HL-60 (cell line): ENCODE data around the gene OR8D4.

ENCODE experiments used
- DNase-seq, 2 experiments: peaks; one replicate each; pipeline ENCODE4 v3.0.0-alpha.2; 2010 to 2020; ENCODE audit warnings: low read depth in 1 of 2, low spot score in 1 of 2
- H3K27ac ChIP-seq: fragments of 250-450 bp; sonication (Bioruptor Pico); replicated peaks from 2 replicates; pipeline ENCODE4 v1.5.1; 2020; ENCODE audit warnings: mild to moderate bottlenecking, moderate library complexity
- H3K27me3 ChIP-seq: fragments of 250-450 bp; sonication (Bioruptor Pico); 2 replicates; pipeline ENCODE4 v1.5.1; 2021; ENCODE audit warnings: mild to moderate bottlenecking, moderate library complexity; ENCODE audit not compliant: insufficient read depth, poor library complexity, severe bottlenecking
- H3K4me3 ChIP-seq: replicated peaks from 2 replicates; pipeline ENCODE4 v1.5.1; 2011; ENCODE audit warnings: mild to moderate bottlenecking, control low read depth, low read length; ENCODE audit not compliant: insufficient read depth
- GABPA ChIP-seq: IDR thresholded peaks from 2 replicates; pipeline ENCODE4 v1.6.1; 2012; ENCODE audit warnings: low read depth
- POLR2AphosphoS5 ChIP-seq: IDR thresholded peaks from 2 replicates; pipeline ENCODE4 v1.6.1; 2012; ENCODE audit warnings: low read depth
- SPI1 ChIP-seq: IDR thresholded peaks from 2 replicates; pipeline ENCODE4 v1.6.1; 2012; ENCODE audit warnings: low read depth, mild to moderate bottlenecking, borderline replicate concordance
- TF ChIP-seq, protein P1 (sequence below): IDR thresholded peaks from 2 replicates; pipeline ENCODE4 v1.6.1; 2012; ENCODE audit warnings: low read depth; ENCODE audit not compliant: insufficient replicate concordance
- TF ChIP-seq, protein P2 (sequence below): IDR thresholded peaks from one replicate; pipeline ENCODE4 v1.5.1; 2011; ENCODE audit warnings: low read length, control low read depth, inconsistent platforms; ENCODE audit not compliant: insufficient read depth

The OR8D4 gene

DNA sequence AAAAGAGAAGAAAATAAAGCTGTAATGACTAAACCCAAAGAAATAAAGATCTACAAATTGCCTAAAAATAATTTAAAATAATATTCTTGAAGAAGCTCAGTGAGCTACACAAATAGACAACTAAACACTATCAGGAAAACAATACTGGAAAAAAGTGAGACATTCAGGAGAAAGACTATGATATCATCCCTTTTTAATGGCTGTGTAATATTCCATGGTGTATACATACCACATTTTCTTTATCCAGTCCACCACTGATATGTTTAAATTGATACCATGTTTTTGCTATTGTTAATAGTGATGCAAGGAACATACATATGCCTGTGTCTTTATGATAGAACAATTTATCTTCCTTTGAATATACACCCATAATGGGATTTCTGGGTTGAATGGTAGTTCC lies 54.8 kb downstream of the OR8D4 start:
- TF ChIP-seq POLR2AphosphoS5 (no peak), GABPA (no peak), SPI1 (no peak)
- TF ChIP-seq, protein P1, sequence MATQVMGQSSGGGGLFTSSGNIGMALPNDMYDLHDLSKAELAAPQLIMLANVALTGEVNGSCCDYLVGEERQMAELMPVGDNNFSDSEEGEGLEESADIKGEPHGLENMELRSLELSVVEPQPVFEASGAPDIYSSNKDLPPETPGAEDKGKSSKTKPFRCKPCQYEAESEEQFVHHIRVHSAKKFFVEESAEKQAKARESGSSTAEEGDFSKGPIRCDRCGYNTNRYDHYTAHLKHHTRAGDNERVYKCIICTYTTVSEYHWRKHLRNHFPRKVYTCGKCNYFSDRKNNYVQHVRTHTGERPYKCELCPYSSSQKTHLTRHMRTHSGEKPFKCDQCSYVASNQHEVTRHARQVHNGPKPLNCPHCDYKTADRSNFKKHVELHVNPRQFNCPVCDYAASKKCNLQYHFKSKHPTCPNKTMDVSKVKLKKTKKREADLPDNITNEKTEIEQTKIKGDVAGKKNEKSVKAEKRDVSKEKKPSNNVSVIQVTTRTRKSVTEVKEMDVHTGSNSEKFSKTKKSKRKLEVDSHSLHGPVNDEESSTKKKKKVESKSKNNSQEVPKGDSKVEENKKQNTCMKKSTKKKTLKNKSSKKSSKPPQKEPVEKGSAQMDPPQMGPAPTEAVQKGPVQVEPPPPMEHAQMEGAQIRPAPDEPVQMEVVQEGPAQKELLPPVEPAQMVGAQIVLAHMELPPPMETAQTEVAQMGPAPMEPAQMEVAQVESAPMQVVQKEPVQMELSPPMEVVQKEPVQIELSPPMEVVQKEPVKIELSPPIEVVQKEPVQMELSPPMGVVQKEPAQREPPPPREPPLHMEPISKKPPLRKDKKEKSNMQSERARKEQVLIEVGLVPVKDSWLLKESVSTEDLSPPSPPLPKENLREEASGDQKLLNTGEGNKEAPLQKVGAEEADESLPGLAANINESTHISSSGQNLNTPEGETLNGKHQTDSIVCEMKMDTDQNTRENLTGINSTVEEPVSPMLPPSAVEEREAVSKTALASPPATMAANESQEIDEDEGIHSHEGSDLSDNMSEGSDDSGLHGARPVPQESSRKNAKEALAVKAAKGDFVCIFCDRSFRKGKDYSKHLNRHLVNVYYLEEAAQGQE = no peak
- TF ChIP-seq, protein P2, sequence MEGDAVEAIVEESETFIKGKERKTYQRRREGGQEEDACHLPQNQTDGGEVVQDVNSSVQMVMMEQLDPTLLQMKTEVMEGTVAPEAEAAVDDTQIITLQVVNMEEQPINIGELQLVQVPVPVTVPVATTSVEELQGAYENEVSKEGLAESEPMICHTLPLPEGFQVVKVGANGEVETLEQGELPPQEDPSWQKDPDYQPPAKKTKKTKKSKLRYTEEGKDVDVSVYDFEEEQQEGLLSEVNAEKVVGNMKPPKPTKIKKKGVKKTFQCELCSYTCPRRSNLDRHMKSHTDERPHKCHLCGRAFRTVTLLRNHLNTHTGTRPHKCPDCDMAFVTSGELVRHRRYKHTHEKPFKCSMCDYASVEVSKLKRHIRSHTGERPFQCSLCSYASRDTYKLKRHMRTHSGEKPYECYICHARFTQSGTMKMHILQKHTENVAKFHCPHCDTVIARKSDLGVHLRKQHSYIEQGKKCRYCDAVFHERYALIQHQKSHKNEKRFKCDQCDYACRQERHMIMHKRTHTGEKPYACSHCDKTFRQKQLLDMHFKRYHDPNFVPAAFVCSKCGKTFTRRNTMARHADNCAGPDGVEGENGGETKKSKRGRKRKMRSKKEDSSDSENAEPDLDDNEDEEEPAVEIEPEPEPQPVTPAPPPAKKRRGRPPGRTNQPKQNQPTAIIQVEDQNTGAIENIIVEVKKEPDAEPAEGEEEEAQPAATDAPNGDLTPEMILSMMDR = no peak
- Histone ChIP-seq H3K27ac (no peak overlapping the region), H3K4me3 (no peak overlapping the region), H3K27me3 (no peaks in the 10 kb centered on the region)
- no peak for DNase-seq
